Stomach (tissue), 9 donors: Measurements from ENCODE around the gene ASPG. TPM values are rescaled to one million over a fixed set of nuclear protein-coding genes. Genes with fewer than 3 reads are reported as not detected.

Experiments
- DNase-seq, 2 donors: peaks; one replicate each; pipeline versions ENCODE4 v3.0.0 to v3.0.0-alpha.2; 2013 to 2019
- H3K27ac ChIP-seq, 5 donors: fragments of 200-600 bp in 4 of 5; sonication (generic) in 4 of 5; one replicate each; pipeline ENCODE4 v1.5.1; 2013 to 2019; ENCODE audit warnings: mild to moderate bottlenecking in 1 of 5, moderate library complexity in 1 of 5
- H3K27me3 ChIP-seq, 3 donors: fragments of 200-600 bp; sonication (generic); one replicate each; pipeline ENCODE4 v1.5.1; 2017 to 2019; ENCODE audit warnings: mixed run types in 1 of 3
- H3K36me3 ChIP-seq, 4 donors: fragments of 200-600 bp; sonication (generic); 1 replicate in 3 of 4; 2 replicates in 1 of 4; pipeline ENCODE4 v1.5.1; 2016 to 2019
- H3K4me1 ChIP-seq, 4 donors: fragments of 200-600 bp; sonication (generic); one replicate each; pipeline ENCODE4 v1.5.1; 2016 to 2019
- H3K4me3 ChIP-seq, 4 donors: fragments of 200-600 bp; sonication (generic) in 3 of 4; one replicate each; pipeline ENCODE4 v1.5.1; 2016 to 2019; ENCODE audit warnings: mild to moderate bottlenecking in 1 of 4
- H3K9me3 ChIP-seq, 4 donors: fragments of 200-600 bp; sonication (generic); one replicate each; pipeline ENCODE4 v1.5.1; 2016 to 2019
- EP300 ChIP-seq: sonication (generic); formaldehyde crosslinking; IDR thresholded peaks from one replicate; pipeline ENCODE4 v1.6.1; 2017; ENCODE audit warnings: antibody characterized with exemption
- POLR2A ChIP-seq, 4 donors: fragments of 450-650 bp; IDR thresholded peaks; one replicate each; pipeline ENCODE4 v1.6.1; 2016; ENCODE audit warnings: antibody characterized with exemption in 4 of 4, control low read depth in 2 of 4, mild to moderate bottlenecking in 1 of 4, moderate library complexity in 1 of 4
- POLR2AphosphoS5 ChIP-seq, 3 donors: sonication (generic); formaldehyde crosslinking; IDR thresholded peaks; one replicate each; pipeline ENCODE4 v1.6.1; 2016; ENCODE audit warnings: antibody characterized with exemption in 3 of 3
- WGBS, 5 donors: extraction: QIAGEN DNeasy Blood & Tissue Kit in 3 of 5; methylation state at CpG; one replicate each; pipeline versions ENCODE4 v1.1.5 to v1.1.7; 2013 to 2018; 5-methylcytosine and 5-hydroxymethylcytosine counted together
- intact Hi-C: fragments of 100-400 bp; cut with DNase I; formaldehyde crosslinking; loops from one replicate; pipeline ENCODE4 v1.15.1; 2023; ENCODE audit warnings: low total_unique reads
- polyA plus RNA-seq, 3 donors: library from polyadenylated mRNA; stranded (reverse); fragments of 200-250 nt; gene quantifications; one replicate each; pipeline ENCODE4 v1.2.3, GENCODE V29; 2013
- total RNA-seq, 5 donors: library from RNA; depleted of rRNA; stranded (reverse); fragments of >200 nt; gene quantifications; one replicate each; pipeline versions ENCODE4 v1.1.0 to v1.2.3, GENCODE V29; 2014 to 2016
- TF ChIP-seq, protein P1 (sequence below), 7 experiments: fragments of 450-650 bp in 4 of 7; fragments of 200-600 bp in 3 of 7; sonication (generic) in 3 of 7; IDR thresholded peaks; one replicate each; pipeline ENCODE4 v1.5.1; 2016 to 2019; ENCODE audit warnings: antibody characterized with exemption in 7 of 7, control low read depth in 2 of 7, mild to moderate bottlenecking in 1 of 7
- donor health status: healthy with polysubstance abuse.
- donor health status: Bipolar disorder and iron deficiency.
- donor health status: healthy.

The ASPG gene
- total and polyA plus RNA-seq, 8 donors: 0.12 to 10.7 (median 4.4) TPM; not detected in 1

DNA sequence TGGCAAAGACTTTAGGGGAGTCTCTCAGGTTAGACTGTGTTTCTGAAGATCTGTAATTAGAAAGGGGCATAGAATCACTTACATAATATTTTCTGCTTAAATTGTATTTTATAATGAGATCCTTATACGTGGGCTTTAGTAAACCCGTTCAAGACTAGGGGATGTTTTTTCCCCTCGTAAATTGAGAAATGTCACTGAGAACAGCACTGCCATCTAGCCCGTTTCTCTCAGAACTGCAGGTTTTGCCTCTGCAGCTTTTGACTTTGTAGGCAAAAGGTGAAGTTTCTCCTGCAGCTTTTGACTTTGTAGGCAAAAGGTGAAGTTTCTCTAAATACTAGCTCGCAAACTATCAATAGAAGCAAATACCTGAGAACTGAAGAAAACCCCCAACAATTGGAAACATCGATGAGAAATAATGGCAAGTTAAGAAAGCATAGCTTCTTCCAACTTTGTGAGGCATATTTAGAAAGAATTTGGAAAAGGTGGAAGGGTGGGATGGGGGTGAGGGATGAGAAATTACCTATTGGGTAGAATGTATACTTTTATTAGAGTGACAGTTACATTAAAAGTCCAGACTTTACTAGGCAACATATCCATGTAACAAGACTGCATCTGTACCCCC is 9.9 kb upstream of the ASPG start:
- H3K27me3 ChIP-seq: peaks cover 0 to 15% (median 0%) of the 10 kb centered on the region in 3 donors
- TF ChIP-seq POLR2AphosphoS5 (IDR thresholded peaks at IDR 0.05) (no peak), POLR2A (IDR thresholded peaks at IDR 0.05) (no peak), EP300 (no peak)
- TF ChIP-seq, protein P1, sequence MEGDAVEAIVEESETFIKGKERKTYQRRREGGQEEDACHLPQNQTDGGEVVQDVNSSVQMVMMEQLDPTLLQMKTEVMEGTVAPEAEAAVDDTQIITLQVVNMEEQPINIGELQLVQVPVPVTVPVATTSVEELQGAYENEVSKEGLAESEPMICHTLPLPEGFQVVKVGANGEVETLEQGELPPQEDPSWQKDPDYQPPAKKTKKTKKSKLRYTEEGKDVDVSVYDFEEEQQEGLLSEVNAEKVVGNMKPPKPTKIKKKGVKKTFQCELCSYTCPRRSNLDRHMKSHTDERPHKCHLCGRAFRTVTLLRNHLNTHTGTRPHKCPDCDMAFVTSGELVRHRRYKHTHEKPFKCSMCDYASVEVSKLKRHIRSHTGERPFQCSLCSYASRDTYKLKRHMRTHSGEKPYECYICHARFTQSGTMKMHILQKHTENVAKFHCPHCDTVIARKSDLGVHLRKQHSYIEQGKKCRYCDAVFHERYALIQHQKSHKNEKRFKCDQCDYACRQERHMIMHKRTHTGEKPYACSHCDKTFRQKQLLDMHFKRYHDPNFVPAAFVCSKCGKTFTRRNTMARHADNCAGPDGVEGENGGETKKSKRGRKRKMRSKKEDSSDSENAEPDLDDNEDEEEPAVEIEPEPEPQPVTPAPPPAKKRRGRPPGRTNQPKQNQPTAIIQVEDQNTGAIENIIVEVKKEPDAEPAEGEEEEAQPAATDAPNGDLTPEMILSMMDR (IDR thresholded peaks at IDR 0.05): no peak
- H3K9me3 ChIP-seq: peaks cover 0 to 12% (median 9%) of the 10 kb centered on the region in 4 donors
- no peak overlapping the region for H3K27ac ChIP-seq
- intact Hi-C loops: loop anchor here (10.0 kb wide), 1 partner anchor 59 kb away; the partner anchor contains the start of gene KIF26A
- H3K36me3 ChIP-seq: no peaks in the 10 kb centered on the region
- WGBS, 5 donors: 20 to 30% (median 27%) methylated on average over 6 of the region's 6 CpGs
- H3K4me1 ChIP-seq: peaks cover 0 to 8% (median 2%) of the 10 kb centered on the region in 4 donors
- H3K4me3 ChIP-seq: no peak overlapping the region
- DNase-seq: peak in 1 of 2 donors; percentile 36

DNA sequence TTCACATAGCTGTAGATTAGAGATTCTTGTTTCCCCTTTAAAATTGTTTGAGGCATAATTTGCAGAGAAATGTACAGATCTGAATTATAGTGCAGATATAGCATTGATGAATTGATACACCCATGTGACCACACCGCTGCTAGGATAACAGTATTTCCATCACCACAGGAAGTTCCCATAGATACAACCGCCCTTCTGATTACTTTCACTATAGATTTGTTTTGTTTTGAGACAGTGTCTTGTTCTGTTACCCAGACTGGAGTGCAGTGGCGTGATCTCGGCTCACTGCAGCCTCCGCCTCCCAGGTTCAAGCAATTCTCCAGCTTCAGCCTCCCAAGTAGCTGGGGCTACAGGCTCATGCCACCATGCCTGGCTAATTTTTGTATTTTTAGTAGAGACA is 8.8 kb upstream of the ASPG start:
- peaks cover 0 to 12% (median 9%) of the 10 kb centered on the region in 4 donors for H3K9me3 ChIP-seq
- H3K36me3 ChIP-seq: no peaks in the 10 kb centered on the region
- peaks cover 9 to 13% (median 11%) of the 10 kb centered on the region in 4 donors for H3K4me1 ChIP-seq
- intact Hi-C loops: loop anchor here (10.0 kb wide), 1 partner anchor 58 kb away; the partner anchor contains the start of gene KIF26A
- H3K27ac ChIP-seq: no peak overlapping the region
- TF ChIP-seq, protein P1 (IDR thresholded peaks at IDR 0.05): no peak
- TF ChIP-seq EP300 (no peak), POLR2AphosphoS5 (IDR thresholded peaks at IDR 0.05) (no peak), POLR2A (IDR thresholded peaks at IDR 0.05) (no peak)
- H3K4me3 ChIP-seq: no peak overlapping the region
- H3K27me3 ChIP-seq: peaks cover 0 to 8% (median 0%) of the 10 kb centered on the region in 3 donors
- DNase-seq: no peak
- 62 to 75% (median 64%) methylated on average over 5 of the region's 5 CpGs for WGBS, 5 donors

DNA sequence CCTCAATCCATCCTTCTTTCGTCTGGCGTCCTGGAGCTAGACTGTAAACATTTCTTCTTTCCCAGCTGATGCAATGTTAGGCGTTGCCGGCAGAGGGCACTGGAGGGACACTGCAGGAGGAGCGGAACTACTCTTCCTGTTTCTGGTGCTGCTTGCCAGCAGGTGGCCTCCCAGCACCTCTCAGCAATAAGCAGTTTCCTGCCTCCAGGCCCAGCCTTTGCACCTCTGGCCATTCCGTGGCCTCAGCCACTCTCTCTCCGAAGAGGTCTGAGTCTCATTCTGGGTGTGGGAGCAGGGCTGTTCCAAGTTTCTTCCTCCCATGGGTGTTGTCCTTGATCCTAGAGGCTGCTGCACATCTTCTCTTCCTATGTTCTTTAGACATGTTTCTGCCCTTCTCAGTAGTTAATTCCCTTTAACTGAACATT is 7.5 kb upstream of the ASPG start:
- Histone ChIP-seq H3K27ac (no peak overlapping the region), H3K9me3 (peaks cover 0 to 9% (median 9%) of the 10 kb centered on the region in 4 donors), H3K4me3 (no peak overlapping the region), H3K36me3 (no peaks in the 10 kb centered on the region), H3K4me1 (peaks cover 15 to 26% (median 23%) of the 10 kb centered on the region in 4 donors), H3K27me3 (peaks cover 0 to 8% (median 0%) of the 10 kb centered on the region in 3 donors)
- TF ChIP-seq, protein P1 (IDR thresholded peaks at IDR 0.05): peak in 6 of 7 experiments; percentile 24 to 100 (median 99)
- TF ChIP-seq POLR2A (IDR thresholded peaks at IDR 0.05) (no peak), EP300 (no peak), POLR2AphosphoS5 (IDR thresholded peaks at IDR 0.05) (peak in 1 of 3 donors; percentile 74)
- WGBS, 5 donors: 0 to 1% (median 1%) methylated on average over 7 of the region's 7 CpGs
- DNase-seq: peak; percentile 94 to 96
- intact Hi-C loops: loop anchor here (10.0 kb wide), 1 partner anchor 57 kb away; the partner anchor contains the start of gene KIF26A

DNA sequence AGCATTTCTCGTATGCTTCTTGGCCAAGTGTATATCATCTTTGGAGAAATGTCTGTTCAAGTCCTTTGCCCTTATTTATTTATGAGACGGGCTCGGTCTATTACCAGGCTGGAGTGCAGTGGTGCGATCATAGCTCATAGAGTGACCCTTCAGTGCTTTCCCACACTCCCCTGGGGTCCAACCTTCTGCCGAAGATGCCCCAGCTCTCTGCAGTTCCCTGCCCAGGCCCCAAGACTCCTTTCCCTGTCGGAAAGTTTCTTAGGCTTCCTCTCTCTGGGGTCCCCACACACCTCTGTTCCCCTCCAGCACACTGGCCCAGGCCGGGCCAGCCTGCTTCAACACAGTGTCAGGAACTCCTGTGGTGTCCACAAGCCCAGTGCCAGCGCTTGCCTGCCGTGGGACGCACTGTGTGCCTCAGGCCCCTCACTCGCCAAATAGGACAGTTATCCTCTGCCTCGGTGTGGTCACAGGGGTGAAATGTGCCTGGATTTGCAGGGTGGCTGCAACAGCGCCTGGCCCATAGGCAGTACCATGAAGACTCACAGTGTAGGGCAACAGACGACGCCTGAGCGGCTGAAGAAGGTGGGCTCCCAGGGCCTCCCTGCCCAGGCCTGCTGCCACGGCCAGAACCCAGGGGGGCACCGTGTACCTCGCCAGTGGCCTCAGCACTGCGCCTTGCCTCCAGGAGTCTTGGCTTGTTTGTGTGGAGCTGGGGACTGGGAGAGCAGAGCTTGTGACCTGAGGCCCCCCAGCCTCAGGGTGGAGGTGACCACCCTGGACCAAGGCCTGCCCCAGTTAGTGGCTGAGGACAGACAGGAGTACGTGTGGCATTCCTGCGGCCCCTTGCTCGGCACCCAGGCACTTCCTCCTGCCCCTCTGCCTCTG is 4.9 kb upstream of the ASPG start:
- Histone ChIP-seq H3K27ac (peak overlapping the region in 1 of 5 donors; percentile 67), H3K36me3 (no peaks in the 10 kb centered on the region), H3K4me1 (peaks cover 20 to 47% (median 47%) of the 10 kb centered on the region in 4 donors), H3K4me3 (no peak overlapping the region), H3K27me3 (peaks cover 0 to 25% (median 3%) of the 10 kb centered on the region in 3 donors), H3K9me3 (no peaks in the 10 kb centered on the region)
- 86 to 91% (median 87%) methylated on average over 17 to 23 of the region's 23 CpGs for WGBS, 5 donors
- intact Hi-C loops: no loop called here
- peak in 1 of 2 donors; percentile 1 for DNase-seq
- TF ChIP-seq, protein P1 (IDR thresholded peaks at IDR 0.05): no peak
- TF ChIP-seq EP300 (no peak), POLR2A (IDR thresholded peaks at IDR 0.05) (no peak), POLR2AphosphoS5 (IDR thresholded peaks at IDR 0.05) (no peak)
